VCaP (cell line): ENCODE measurements around the gene SLC25A46.
"Not testable (repeated sequence)": the region's sequence is repeated elsewhere in the genome, so short reads cannot be mapped to it uniquely, and the experiment has no call there.

Experiments used
- H3K27ac ChIP-seq: fragments of 450-650 bp; 2 replicates; pipeline ENCODE4 v1.5.1; 2017
- TF ChIP-seq, protein P1 (sequence below): fragments of 450-650 bp; conservative IDR thresholded peaks from 2 replicates; pipeline ENCODE4 v1.5.1; 2017; ENCODE audit warnings: mild to moderate bottlenecking, moderate library complexity

Gene SLC25A46

DNA sequence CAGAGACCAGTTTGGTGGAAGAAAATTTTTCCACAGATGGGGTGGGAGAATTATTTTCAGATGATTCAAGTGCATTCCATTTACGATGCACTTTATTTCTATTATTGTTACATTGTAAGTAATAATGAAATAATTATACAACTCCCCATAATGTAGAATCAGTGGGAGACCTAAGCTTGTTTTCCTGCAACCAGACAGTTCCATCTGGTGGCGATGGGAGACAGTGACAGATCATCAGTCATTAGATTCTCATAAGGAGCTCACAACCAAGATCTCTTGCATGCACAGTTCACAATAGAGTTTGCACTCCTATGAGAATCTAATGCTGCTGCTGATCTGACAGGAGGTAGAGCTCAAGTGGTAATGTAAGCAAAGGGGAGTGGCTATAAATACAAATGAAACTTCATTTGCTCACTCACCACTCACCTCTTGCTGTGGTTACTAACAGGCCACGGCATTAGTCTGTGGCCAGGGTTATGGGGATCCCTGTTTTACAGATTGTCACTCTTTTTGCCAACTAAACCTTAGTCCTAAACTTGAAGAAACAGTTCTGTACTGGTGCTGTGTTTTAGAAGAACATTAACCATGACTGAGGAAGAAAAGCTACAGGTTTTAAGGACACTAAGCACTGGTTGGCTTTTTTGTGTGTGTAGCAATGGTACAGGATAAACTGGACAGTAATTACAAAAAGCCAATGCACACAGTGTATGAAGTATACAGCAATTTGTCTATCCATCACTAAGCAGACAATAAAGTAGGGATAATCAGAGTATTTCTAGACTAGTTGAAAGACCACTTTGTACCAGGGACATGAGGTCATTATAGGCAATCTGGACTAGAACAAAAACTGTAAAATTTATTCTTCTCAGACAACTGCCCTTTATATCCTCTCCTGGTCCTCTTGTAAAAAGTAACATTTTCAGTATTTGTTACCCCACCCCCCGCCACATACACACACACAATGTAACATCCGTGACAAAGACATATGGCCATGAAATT is 22.3 kb upstream of the SLC25A46 start:
- H3K27ac ChIP-seq, result no peak overlapping the region
- TF ChIP-seq, protein P1, sequence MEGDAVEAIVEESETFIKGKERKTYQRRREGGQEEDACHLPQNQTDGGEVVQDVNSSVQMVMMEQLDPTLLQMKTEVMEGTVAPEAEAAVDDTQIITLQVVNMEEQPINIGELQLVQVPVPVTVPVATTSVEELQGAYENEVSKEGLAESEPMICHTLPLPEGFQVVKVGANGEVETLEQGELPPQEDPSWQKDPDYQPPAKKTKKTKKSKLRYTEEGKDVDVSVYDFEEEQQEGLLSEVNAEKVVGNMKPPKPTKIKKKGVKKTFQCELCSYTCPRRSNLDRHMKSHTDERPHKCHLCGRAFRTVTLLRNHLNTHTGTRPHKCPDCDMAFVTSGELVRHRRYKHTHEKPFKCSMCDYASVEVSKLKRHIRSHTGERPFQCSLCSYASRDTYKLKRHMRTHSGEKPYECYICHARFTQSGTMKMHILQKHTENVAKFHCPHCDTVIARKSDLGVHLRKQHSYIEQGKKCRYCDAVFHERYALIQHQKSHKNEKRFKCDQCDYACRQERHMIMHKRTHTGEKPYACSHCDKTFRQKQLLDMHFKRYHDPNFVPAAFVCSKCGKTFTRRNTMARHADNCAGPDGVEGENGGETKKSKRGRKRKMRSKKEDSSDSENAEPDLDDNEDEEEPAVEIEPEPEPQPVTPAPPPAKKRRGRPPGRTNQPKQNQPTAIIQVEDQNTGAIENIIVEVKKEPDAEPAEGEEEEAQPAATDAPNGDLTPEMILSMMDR, result peak; percentile 44

DNA sequence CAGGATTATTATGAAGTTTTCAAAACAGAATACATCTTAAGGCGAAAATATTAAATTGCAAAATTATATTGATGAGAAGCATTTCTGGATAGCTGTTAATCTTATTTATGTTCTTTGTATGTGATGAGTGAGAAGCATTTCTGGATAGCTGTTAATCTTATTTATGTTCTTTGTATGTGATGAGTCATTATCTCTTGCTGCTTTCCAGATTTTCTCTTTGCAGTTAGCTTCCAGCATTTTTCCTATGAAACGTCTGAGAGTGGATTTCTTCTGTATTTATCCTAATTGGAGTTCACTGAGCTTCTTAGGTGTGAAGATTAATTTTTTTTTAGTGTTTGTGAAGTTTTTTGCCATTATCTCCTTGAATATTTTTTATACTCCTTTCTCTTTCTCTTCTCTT is 20.5 kb upstream of the SLC25A46 start:
- no peak overlapping the region for H3K27ac ChIP-seq
- TF ChIP-seq, protein P1, result no peak

DNA sequence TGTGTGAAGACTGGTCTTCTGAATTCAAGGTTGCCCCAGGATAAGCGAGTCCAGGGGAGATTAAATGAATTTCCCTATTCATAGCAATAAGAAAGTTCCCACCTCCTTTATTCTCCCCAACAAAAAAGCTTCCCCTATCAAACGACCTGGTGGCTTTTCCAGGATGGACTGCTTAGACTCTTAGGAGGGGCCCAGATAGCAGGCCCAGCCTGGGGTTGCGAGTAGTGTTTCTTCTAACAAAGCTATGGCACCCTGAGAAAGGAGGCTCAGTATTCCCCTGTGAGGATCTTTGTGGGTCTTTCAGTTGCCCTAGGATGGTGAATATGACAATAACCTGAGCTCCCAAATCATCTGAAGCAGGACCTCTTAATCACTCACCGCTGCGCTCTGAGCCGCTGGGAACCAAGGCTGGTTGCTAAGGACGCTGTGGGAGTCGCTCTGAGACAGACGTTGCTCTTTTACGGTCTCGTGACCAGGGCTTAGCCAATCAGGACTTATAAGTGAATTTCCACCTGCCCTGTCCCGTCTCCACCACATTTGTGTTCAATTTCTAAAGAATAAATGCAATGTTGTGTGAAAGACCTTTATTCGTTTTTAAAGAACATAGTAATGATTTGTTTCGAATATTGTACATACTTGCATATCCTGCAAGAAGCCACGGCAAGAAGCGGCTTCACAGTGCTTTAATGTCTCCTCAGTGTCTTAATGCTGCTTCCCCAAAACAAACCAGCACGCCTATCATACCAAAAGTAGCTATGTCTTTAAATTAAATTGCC is 12.4 kb upstream of the SLC25A46 start, which contains the start of gene TMEM232:
TMEM232 (minus strand) TSS at position 423 of the 776 bp plus-strand sequence. CDS start 59,319 bp downstream, outside the sequence.
- H3K27ac ChIP-seq, result peak within 1 kb of the TSS; percentile 45
- TF ChIP-seq, protein P1, result no peak

DNA sequence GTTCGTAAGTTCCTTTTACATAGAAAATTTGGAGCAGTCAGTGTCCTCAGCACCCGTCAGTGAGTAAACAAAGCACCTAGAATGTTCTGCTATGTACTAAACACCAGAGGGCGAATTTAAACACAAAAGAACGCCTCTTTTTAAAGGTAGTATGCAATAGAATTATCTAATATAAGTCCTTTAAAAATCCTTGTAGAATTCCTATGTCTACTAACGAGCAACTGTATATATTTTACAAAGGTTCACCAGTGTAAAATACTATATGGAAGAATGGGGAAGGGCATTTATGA is 11.8 kb upstream of the SLC25A46 start:
- TF ChIP-seq, protein P1, result peak; percentile 49

DNA sequence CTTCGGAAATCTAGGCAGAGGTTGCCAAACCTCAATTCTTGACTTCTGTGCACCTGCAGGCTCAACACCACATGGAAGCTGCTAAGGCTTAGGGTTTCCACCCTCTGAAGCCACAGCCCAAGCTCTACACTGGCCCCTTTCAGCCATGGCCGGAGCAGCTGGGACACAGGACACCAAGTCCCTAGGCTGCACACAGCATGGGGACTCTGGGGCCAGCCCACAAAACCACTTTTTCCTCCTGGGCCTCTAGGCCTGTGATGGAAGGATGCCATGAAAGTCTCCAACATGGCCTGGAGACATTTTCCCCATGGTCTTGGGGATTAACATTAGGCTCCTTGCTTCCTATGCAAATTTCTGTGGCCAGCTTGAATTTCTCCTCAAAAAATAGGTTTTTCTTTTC is 7.3 kb upstream of the SLC25A46 start:
- H3K27ac ChIP-seq, result not testable (repeated sequence)

More for the DNA sequence above, 11.8 kb upstream of the SLC25A46 start:
- peak overlapping the region; percentile 45 for H3K27ac ChIP-seq

DNA sequence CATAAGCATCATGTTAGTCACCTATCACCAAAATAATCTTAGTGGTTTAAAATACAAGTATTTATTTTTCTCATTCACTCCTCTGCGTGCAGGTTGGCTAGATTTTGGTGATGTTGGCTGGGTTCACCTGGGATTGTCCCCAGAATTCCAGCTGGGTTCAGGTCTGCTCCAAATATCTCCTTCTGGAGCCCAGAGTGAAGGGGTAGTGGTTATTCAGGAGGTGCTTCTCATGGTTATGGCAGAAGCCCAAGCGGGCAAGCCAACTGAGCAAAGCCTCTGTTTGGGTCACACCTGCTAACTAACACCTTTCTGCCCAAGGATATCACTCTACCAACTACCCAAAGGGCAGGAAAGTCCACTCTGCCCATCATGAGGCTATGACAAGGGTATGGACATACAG is 4.7 kb upstream of the SLC25A46 start:
- H3K27ac ChIP-seq, result no peak overlapping the region
- TF ChIP-seq, protein P1, result no peak

DNA sequence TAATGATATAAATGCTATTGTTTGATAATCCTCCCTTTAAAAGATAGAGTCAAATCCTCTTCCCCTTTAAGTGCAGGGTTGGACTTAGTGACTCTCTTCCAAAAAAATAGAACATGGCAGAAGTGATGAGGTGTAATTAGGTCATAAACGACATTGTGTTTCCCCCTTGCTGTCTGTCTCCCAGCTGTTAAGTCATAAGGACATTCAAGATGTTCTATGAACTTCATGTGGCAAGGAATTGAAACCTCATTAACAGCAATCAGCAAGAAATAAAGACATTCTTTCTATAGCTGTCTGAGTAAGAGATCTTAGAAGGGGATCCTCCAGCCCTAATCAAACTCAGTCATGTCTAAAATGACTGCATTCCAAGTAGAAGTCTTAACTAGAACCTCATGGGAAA is 3.3 kb upstream of the SLC25A46 start:
- no peak overlapping the region for H3K27ac ChIP-seq
- TF ChIP-seq, protein P1, result no peak
